Stimulated activated CD4-positive, alpha-beta T cell treated with anti-CD3 and anti-CD28 coated beads, Interleukin-1b, Interleukin-23, amount 100 ng/mL, for 48 hours (primary cell): Measurements from ENCODE around the gene RRP7A.
"Not testable (repeated sequence)": the region's sequence is repeated elsewhere in the genome, so short reads cannot be mapped to it uniquely, and the experiment has no call there.

Experiments used
- DNase-seq: peaks from one replicate; pipeline ENCODE4 v3.0.0-alpha.2; 2020

Gene RRP7A

GRCh38 chr22:42519525-42520401 is at the start of gene RRP7A:
TSS of gene RRP7A (minus strand) at chr22:42519796. CDS start at chr22:42519786, 10 bp downstream.
- DNase-seq, result peak; percentile 80

DNA sequence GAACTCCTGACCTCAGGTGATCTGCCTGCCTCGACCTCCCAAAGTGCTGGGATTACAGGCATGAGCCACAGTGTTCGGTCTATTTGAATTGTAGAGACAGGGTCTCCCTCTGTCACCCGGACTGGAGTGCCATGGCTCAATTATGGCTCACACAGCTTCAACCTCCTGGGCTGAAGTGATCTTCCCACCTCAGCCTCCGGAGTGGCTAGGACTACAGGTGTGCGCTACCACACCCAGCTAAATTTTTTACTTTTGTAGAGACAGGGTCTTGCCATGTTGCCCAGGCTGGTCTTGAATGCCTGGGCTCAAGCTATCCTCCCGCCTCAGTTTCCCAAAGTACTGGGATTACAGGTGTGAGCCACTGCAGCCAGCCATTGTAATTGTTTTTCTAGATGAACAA is 48.4 kb upstream of the RRP7A start:
- DNase-seq, result not testable (repeated sequence)

DNA sequence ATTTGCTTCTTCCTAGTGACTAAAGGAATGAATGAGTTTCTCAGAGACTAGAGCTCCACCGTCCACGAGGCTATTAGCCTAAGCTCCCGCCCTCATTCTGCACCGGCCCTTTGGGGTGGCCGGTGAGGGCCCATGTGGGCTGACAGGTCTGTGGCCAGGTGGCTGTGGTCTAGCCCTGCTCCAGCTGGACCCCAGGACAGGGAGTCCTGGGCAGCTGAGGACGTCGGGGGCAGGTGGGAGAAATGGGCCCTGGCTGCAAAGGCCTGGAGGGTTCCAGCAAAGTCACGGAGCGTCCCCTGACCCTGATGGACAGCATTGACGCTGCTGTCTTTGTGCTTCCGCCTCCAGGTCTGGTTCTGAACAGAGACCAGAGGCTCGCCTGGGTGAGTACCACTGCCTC is 46.4 kb upstream of the RRP7A start:
- no peak for DNase-seq

DNA sequence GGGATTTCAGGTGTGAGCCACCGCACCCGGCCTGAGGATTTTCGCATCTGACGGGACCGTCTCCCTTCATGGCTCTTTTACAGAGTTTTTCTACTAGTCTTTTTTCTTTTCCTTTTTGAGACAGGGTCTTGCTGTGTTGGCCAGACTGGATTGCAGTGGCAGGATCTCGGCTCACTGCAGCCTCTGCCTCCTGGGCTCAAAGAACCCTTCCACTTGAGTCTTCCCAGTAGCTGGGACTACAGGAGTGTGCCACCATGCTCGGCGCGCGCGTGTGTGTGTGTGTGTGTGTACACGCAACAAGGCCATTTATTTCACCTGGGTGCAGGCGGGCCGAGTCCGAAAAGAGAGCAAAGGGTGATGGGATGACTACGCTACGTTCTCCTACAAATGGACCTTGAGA is 45.1 kb upstream of the RRP7A start:
- no peak for DNase-seq

DNA sequence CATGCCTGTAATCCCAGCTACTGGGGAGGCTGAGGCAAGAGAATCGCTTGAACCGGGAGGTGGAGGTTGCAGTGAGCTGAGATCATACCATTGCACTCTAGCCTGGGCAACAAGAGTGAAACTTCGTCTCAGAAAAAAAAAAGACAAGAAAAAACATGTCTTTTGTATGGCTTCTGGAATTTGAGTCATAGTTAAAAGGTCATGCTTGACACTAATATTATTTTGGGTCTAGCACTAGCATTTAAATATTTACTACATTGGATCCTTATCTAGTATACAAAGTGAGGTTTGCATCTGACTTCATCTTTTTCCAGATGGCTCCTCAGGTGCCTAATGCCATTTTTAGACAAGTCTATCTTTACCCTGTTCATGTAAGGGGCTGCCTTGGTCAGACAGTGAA is 44.3 kb upstream of the RRP7A start:
- DNase-seq, result not testable (repeated sequence)

GRCh38 chr22:42562684-42563083 is 43.1 kb upstream of the RRP7A start:
- DNase-seq, result no peak

- no peak for DNase-seq
These were observed 42.7 kb upstream of the RRP7A start for GRCh38 chr22:42562279-42562678.

DNA sequence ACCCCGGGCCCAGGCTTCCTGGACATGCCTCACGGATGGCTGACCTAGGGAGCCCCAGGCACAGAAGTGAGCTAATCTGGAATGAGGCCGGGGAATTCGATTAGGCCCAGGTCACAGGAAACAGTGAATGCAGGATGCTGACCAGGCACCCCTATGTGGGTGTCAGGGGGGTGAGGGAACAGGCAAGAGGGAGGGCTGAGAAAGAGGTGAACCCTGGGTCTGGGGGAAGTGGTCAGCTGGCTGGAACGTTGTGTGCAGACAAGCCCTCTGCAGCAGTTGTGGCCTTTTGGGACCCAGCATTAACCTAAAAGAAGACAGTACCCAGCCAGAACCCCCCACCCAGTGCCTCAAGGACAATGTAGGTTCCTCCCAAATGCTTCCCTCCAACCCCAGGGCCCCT is 42.3 kb upstream of the RRP7A start:
- no peak for DNase-seq

DNA sequence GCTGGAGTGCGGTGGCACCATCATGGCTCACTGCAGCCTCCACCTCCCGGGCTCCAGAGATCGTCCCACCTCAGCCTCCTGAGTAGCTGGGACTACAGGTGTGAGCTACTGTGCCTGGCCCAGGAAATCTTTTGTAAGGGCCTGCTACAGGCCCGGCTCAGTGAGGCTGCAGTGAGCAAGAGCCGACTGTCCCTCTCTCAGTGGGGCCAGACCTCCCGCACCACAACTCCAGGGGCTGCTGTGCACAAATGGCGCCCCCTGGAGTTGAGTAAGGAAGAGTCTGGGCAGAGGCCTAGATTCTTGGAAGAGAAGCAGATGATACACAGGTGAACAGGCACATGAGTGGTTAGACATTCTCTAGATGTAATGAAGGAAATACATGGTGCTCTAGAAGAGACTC is 41.2 kb upstream of the RRP7A start:
- no peak for DNase-seq

- DNase-seq, result no peak
These were observed 40.8 kb upstream of the RRP7A start for GRCh38 chr22:42560381-42560780.

- DNase-seq, result peak; percentile 79
These were observed 34.1 kb upstream of the RRP7A start, which contains the start of gene SERHL2 for GRCh38 chr22:42553475-42554361. TSS of gene SERHL2 (plus strand) at chr22:42553956. CDS start at chr22:42554021, 65 bp downstream.

DNA sequence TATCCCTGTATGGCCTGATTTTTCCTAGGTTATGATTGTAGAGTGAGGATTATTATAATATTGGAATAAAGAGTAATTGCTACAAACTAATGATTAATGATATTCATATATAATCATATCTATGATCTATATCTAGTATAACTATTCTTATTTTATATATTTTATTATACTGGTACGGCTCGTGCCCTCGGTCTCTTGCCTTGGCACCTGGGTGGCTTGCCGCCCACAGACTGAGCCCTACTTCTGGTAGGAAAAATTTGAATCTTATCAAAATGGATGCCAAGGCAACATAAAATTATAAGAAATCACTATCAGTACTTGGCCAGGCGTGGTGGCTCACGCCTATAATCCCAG is 32.7 kb upstream of the RRP7A start:
- not testable (repeated sequence) for DNase-seq

GRCh38 chr22:42549331-42550060 is 29.9 kb upstream of the RRP7A start:
- no peak for DNase-seq

- no peak for DNase-seq
These were observed 29.2 kb upstream of the RRP7A start for GRCh38 chr22:42548597-42549330.

GRCh38 chr22:42548126-42548525 is 28.5 kb upstream of the RRP7A start:
- not testable (repeated sequence) for DNase-seq

- no peak for DNase-seq
These were observed 28.0 kb upstream of the RRP7A start for GRCh38 chr22:42547562-42547961.

DNA sequence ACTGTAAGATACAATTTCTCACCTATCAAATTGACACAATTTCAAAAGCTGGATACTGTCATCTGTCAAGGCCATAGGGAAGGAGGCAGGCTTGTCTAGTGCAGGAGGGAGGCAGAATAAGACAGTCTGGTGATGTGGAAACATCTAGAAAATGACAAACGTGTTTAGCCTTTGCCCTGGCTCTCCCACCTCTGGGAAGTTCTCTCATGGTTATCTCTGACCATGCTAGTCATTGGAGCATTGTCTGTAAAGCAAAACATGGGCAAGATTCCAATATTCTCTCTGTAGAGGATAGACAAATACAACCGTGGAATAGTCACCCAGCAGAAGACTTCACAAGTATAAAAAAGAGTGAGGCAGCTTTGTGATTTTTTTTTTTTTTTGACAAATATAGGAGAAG is 25.1 kb upstream of the RRP7A start:
- no peak for DNase-seq

GRCh38 chr22:42539236-42539771 is 19.7 kb upstream of the RRP7A start:
- not testable (repeated sequence) for DNase-seq

GRCh38 chr22:42537199-42537831 is 17.7 kb upstream of the RRP7A start:
- DNase-seq, result not testable (repeated sequence)

DNA sequence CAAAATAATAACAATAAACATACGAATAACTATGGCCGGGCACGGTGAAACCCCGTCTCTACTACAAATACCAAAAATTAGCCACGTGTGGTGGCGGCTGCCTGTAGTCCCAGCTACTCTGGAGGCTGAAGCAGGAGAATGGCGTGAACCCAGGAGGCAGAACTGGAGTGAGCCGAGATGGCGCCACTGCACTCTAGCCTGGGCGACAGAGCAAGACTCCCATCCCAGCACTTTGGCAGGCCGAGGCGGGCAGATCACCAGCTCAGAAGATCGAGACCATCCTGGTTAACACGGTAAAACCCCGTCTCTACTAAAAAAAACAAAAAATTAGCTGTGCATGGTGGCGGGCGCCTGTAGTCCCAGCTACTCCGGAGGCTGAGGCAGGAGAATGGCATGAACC is 17.0 kb upstream of the RRP7A start:
- not testable (repeated sequence) for DNase-seq

- no peak for DNase-seq
These were observed 16.6 kb upstream of the RRP7A start for GRCh38 chr22:42536166-42536565.
